K562 (cell line): Measurements from ENCODE around the gene C1R. TPM values are rescaled to one million over a fixed set of nuclear protein-coding genes. Genes with fewer than 3 reads are reported as not detected.

Experiments
- AFF1 ChIP-seq, 2 experiments: fragments of 450-650 bp; IDR thresholded peaks; 2 replicates each; pipeline ENCODE4 v1.6.1; 2018; ENCODE audit warnings: mild to moderate bottlenecking in 2 of 2, low read depth in 1 of 2; ENCODE audit not compliant: partially characterized antibody in 2 of 2
- BRD9 ChIP-seq: fragments of 450-650 bp; IDR thresholded peaks from 2 replicates; pipeline ENCODE4 v1.6.1; 2018; ENCODE audit warnings: low read depth; ENCODE audit not compliant: partially characterized antibody
- EP400 ChIP-seq: fragments of 450-650 bp; IDR thresholded peaks from 2 replicates; pipeline ENCODE4 v1.6.1; 2017; ENCODE audit warnings: antibody characterized with exemption, mild to moderate bottlenecking, moderate library complexity
- FOXA1 ChIP-seq: fragments of 450-650 bp; IDR thresholded peaks from 2 replicates; pipeline ENCODE4 v1.6.1; 2016; ENCODE audit warnings: mild to moderate bottlenecking, borderline replicate concordance
- FOXK1 ChIP-seq: sonication (generic); formaldehyde crosslinking; IDR thresholded peaks from 2 replicates; pipeline ENCODE4 v1.8.0; 2022; ENCODE audit warnings: missing genetic modification reagents, mild to moderate bottlenecking, borderline replicate concordance
- NCOA6 ChIP-seq: fragments of 450-650 bp; IDR thresholded peaks from 2 replicates; pipeline ENCODE4 v1.6.1; 2017; ENCODE audit warnings: mild to moderate bottlenecking
- NRF1 ChIP-seq, 2 experiments: fragments of 450-650 bp; IDR thresholded peaks in 1 of 2; conservative IDR thresholded peaks in 1 of 2; 2 replicates each; pipeline ENCODE4 v1.6.1; 2014; ENCODE audit warnings: mild to moderate bottlenecking in 2 of 2
- PTTG1 ChIP-seq: fragments of 450-650 bp; IDR thresholded peaks from 2 replicates; pipeline ENCODE4 v1.6.1; 2016; ENCODE audit warnings: low read depth, mild to moderate bottlenecking, missing genetic modification characterization, missing compliant biosample characterization
- RNF2 ChIP-seq: sonication (generic); IDR thresholded peaks from 2 replicates; pipeline ENCODE4 v1.6.1; 2016
- SIN3B ChIP-seq: fragments of 450-650 bp; IDR thresholded peaks from 2 replicates; pipeline ENCODE4 v1.6.1; 2017; ENCODE audit warnings: low read depth, mild to moderate bottlenecking, moderate library complexity
- TCFL5 ChIP-seq: fragments of 250-450 bp; sonication (Bioruptor Pico); conservative IDR thresholded peaks from 2 replicates; pipeline ENCODE4 v1.6.1; 2021; ENCODE audit warnings: mild to moderate bottlenecking, moderate library complexity, matching md5 sums
- XRCC5 ChIP-seq: fragments of 200-400 bp; formaldehyde crosslinking; IDR thresholded peaks from 2 replicates; pipeline ENCODE4 v1.6.1; 2017; ENCODE audit warnings: low read depth, mild to moderate bottlenecking, low read length
- ZMIZ1 ChIP-seq, 2 experiments: fragments of 150-350 bp in 1 of 2; IDR thresholded peaks; 2 replicates each; pipeline ENCODE4 v1.6.1; 2012 to 2016; ENCODE audit warnings: low read depth in 2 of 2, low read length in 2 of 2, mild to moderate bottlenecking in 1 of 2, moderate library complexity in 1 of 2
- ZNF232 ChIP-seq: sonication (generic); formaldehyde crosslinking; IDR thresholded peaks from 2 replicates; pipeline ENCODE4 v1.8.0; 2022; ENCODE audit warnings: mild to moderate bottlenecking, missing genetic modification reagents
- ZNF584 ChIP-seq: fragments of 200-800 bp; sonication (Bioruptor generic); IDR thresholded peaks from 2 replicates; pipeline ENCODE4 v1.6.1; 2016; ENCODE audit warnings: low read depth, mild to moderate bottlenecking, missing genetic modification characterization, missing compliant biosample characterization
- ZNF695 ChIP-seq: fragments of 450-650 bp; formaldehyde crosslinking; IDR thresholded peaks from 2 replicates; pipeline ENCODE4 v1.4.0; 2020; ENCODE audit warnings: mild to moderate bottlenecking, moderate library complexity
- polyA plus RNA-seq, 8 experiments: library from polyadenylated mRNA; depleted of rRNA in 4 of 8; stranded (reverse) in 5 of 8; unstranded in 3 of 8; fragments of >200 nt; fragmentation: Nextera tagmentation in 2 of 8; fragmentation: Illumina TruSeq in 1 of 8; extraction: Ambion mirVana in 2 of 8; extraction: Trizol in 1 of 8; gene quantifications; 2 replicates each; pipeline versions ENCODE4 v1.2.1 to v1.2.3, GENCODE V29; 2011 to 2014; ENCODE audit warnings: inconsistent platforms in 1 of 8, missing spikeins in 1 of 8
- total RNA-seq, 7 experiments: library from RNA; depleted of rRNA in 6 of 7; stranded (reverse); fragments of >200 nt in 6 of 7; fragmentation: Illumina TruSeq in 2 of 7; extraction: Trizol in 2 of 7; gene quantifications; 2 replicates each; pipeline versions ENCODE4 v1.2.1 to v1.2.3, GENCODE V29; 2011 to 2021; ENCODE audit warnings: low replicate concordance in 1 of 7
- TF ChIP-seq, protein P1 (sequence below): fragments of 450-650 bp; IDR thresholded peaks from 2 replicates; pipeline ENCODE4 v1.6.1; 2016
- TF ChIP-seq, protein P2 (sequence below), 2 experiments: fragments of 450-650 bp in 1 of 2; sonication (generic) in 1 of 2; formaldehyde crosslinking in 1 of 2; IDR thresholded peaks in 1 of 2; conservative IDR thresholded peaks in 1 of 2; 2 replicates each; pipeline versions ENCODE4 v1.6.1 to v1.8.1; 2016 to 2023; ENCODE audit warnings: mild to moderate bottlenecking in 2 of 2, moderate library complexity in 2 of 2, inconsistent platforms in 1 of 2, missing genetic modification reagents in 1 of 2

Gene C1R
- total and polyA plus RNA-seq, 9 of the 15 experiments (the other 6 are each of a cell fraction or from before 2014, with no cell fraction given): 0.07 to 1.0 (median 0.33) TPM; not detected in 1

DNA sequence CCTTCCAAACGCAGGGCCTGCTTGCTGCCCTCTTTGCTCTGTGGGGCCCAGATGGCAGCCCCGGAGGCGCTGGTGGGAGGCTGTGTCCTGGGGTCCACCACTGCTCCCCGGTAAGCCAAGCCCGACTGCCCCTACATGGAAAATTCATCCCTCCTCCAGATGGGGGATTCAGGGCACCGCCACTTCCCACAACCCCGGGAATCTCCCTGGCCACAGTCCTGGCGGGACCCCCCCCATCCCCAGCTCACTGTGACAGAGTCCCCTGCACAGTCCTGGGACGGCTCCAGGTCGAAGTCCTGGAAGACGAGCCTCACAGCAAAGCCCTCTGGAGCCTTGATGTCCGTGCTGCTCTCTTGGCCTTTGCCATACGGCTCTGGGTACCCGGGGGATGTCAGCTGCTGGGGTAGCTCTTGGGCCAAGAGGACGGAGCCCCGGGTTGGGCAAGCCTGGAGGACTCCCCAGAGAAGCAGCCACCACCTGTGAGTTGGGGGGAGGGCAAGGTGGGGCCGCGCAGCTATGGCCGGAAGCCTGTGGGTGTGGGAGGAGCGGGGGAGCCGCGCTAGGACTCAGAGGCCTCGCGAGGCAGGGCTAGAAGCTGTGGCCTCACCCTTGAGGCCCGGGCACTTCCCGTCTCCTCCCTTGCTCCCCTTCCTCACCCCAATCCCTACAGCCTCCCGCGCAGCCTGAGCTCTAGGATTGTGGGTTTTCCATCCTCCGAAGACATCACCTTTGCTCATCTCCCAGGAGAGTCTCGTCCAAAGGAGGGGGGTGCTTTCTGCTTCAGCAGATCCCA lies 16.0 kb upstream of the C1R start (continued):
- TF ChIP-seq, protein P1, sequence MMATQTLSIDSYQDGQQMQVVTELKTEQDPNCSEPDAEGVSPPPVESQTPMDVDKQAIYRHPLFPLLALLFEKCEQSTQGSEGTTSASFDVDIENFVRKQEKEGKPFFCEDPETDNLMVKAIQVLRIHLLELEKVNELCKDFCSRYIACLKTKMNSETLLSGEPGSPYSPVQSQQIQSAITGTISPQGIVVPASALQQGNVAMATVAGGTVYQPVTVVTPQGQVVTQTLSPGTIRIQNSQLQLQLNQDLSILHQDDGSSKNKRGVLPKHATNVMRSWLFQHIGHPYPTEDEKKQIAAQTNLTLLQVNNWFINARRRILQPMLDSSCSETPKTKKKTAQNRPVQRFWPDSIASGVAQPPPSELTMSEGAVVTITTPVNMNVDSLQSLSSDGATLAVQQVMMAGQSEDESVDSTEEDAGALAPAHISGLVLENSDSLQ: no peak
- TF ChIP-seq ZNF232 (CRISPR knock-in tag) (no peak), ZMIZ1 (IDR thresholded peaks at IDR 0.05; ENCODE audit: low read depth in 2 of 2, low read length in 2 of 2) (no peak), FOXK1 (CRISPR knock-in tag) (no peak), ZNF695 (no peak), BRD9 (no peak), FOXA1 (no peak), PTTG1 (tag) (no peak), NCOA6 (no peak), TCFL5 (CRISPR knock-in tag) (no peak), SIN3B (no peak), NRF1 (conservative IDR thresholded peaks at IDR 0.05 in 1 of 2, IDR thresholded peaks at IDR 0.05 in 1 of 2) (peak; percentile 56 to 66), RNF2 (no peak; the same call in none of the 2 replicates), XRCC5 (no peak), ZNF584 (no peak), AFF1 (IDR thresholded peaks at IDR 0.05; ENCODE audit: low read depth in 1 of 2, partially characterized antibody in 2 of 2) (no peak), EP400 (peak; percentile 30; the same call in 1 of the 2 replicates)
- TF ChIP-seq, protein P2, sequence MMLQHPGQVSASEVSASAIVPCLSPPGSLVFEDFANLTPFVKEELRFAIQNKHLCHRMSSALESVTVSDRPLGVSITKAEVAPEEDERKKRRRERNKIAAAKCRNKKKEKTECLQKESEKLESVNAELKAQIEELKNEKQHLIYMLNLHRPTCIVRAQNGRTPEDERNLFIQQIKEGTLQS (IDR thresholded peaks at IDR 0.05): no peak
- TF ChIP-seq, protein P2 (CRISPR knock-in tag; conservative IDR thresholded peaks at IDR 0.05): no peak
